HG03175 (cell line): ENCODE measurements around the gene UBE2L3.
"Not testable (repeated sequence)": the region's sequence is repeated elsewhere in the genome, so short reads cannot be mapped to it uniquely, and the experiment has no call there.

ENCODE experiments used
- ATAC-seq: cut with Tn5 transposase; IDR thresholded peaks from one replicate; pipeline ENCODE4 v1.9.1; 2021; ENCODE audit warnings: mild to moderate bottlenecking, moderate library complexity; ENCODE audit not compliant: unreplicated experiment

UBE2L3 gene

GRCh38 chr22:21599053-21599893 is 31.8 kb downstream of the UBE2L3 start:
- ATAC-seq: no peak

DNA sequence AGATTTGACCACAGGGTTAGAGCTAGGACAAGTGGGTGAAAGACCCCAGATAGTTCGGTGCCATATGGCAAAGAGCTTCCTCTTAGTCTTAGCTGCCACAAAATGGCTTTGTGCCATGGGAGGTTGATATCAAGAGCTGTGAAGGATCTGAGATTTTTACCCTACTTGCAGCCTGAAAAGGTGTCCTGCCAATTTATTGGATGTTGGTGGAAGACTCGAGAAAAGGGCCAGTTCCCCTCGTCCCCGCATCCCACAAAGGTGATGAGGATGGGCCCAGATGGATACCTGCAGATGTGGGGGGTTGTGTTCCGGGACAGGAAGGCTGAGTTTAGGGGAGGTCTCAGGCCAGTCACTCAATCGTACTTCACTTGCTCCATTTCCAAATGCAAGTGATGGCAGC is 35.1 kb downstream of the UBE2L3 start:
- ATAC-seq: no peak

GRCh38 chr22:21603973-21604372 is 36.5 kb downstream of the UBE2L3 start:
- ATAC-seq: no peak

GRCh38 chr22:21605887-21606564 is 38.5 kb downstream of the UBE2L3 start:
- no peak for ATAC-seq

DNA sequence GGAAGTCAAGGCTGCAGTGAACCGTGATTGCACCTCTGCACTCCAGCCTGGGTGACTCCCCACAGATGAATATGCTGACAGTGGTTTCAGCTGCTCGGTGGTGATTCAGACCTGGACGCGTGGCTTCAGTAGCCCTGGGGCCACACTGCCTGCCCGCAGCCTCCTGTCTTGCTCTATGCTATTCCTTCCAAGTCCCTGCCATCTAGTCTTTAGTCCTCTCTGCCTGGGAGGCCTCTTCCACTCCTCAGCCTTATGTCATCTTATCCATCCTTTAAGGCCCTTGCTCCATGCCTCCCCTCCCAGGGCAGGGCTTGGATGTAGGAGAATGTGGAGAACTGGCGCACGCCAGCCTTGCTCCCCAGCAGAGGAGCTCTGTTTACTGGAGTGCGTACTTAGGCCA is 39.3 kb downstream of the UBE2L3 start:
- ATAC-seq: no peak

DNA sequence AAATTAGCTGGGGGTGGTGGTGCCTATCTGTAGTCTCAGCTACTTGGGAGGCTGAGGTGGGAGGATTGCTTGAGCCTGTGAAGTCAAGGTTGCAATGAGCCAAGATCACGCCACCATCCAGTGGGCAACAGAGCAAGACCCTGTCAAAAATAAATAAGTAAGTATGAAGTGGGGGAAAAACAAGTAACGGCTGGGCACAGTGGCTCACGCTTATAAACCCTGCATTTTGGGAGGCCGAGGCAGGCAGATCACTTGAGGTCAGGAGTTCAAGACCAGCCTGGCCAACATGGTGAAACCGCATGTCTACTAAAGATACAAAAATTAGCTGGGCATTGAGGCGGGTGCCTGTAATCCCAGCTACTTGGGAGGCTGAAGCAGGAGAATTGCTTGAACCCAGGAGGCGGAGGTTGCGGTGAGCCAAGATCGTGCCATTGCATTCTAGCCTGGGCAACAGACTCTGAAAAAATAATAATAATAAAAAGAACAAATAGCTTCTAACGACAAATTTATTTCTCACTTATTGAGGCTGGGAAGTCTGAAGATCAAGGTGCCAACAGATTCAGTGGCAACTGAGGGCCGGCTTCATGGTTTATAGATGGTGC is 42.1 kb downstream of the UBE2L3 start:
- ATAC-seq: not testable (repeated sequence)

GRCh38 chr22:21611210-21611977 is 43.9 kb downstream of the UBE2L3 start:
- no peak for ATAC-seq

- ATAC-seq: no peak
These were observed 45.3 kb downstream of the UBE2L3 start for GRCh38 chr22:21612858-21613257.

DNA sequence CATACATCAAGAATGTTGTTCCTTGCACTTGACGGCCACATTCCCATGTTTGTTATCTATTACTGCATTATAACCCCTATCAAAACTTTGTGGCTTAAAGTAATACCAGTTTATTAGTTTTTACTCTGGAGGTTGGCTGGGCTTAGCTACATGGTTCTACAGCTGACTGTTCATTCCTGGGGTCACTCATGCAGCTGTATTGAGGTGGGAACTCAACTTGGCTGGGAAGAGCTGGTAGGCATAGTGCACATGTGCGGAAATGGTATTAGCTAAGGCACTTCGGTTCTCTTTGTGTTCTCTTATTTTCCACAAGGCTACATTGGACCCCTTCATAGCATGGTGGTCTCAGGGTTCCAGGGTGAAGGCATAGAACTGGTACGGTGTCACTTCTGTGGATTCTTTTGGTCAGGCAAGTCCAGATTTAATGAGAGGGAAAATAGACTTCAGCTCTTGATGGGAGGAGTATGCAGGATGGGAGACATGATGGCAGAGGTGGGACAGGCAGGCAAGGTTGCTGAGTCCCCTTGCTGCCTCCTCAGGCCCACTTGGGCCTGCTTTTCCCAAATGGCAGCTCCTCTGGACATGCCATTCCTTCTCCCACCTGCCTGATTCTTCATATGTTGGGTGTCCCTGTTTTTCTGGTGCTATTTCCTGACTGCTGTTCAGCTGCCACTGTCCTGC is 46.2 kb downstream of the UBE2L3 start:
- ATAC-seq: no peak

DNA sequence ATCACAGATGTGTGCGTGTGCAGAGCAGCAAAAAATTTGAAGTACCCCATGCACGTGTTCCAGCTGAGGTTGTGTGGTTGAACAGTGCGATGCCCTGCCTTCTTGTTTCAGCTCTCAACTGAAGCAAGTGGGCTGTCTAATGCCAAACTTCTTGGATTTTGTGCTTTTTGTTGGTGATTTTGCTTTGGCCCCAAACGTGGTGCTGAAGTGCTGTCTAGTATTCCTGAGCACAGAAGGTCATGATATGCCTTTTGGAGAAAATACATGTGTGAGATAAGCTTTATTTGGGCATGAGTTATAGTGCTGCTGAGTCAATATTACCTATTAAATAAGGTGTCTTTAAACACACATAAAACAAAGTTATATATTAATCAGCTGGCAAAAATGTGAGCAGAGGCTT is 48.2 kb downstream of the UBE2L3 start:
- no peak for ATAC-seq

- not testable (repeated sequence) for ATAC-seq
These were observed 49.8 kb downstream of the UBE2L3 start for GRCh38 chr22:21617337-21617736.

DNA sequence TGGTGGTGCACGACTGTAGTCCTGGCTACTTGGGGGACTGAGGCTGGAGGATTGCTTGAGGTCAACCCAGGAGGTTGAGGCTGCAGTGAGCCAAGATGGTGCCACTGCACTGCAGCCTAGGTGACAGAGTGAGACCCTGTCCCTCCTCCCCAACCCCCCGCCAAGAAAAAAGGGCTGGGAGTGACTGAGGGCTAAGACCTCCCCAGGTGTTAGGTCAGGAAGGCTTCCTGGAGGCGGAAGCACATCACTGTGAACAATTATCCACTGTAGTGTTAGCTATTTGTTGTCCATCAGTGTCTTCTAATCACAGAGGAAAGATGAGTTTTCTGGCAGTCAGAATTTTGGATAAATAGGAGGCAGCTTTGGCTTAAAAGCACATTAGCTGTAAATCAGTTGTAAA is 53.5 kb downstream of the UBE2L3 start:
- ATAC-seq: no peak

DNA sequence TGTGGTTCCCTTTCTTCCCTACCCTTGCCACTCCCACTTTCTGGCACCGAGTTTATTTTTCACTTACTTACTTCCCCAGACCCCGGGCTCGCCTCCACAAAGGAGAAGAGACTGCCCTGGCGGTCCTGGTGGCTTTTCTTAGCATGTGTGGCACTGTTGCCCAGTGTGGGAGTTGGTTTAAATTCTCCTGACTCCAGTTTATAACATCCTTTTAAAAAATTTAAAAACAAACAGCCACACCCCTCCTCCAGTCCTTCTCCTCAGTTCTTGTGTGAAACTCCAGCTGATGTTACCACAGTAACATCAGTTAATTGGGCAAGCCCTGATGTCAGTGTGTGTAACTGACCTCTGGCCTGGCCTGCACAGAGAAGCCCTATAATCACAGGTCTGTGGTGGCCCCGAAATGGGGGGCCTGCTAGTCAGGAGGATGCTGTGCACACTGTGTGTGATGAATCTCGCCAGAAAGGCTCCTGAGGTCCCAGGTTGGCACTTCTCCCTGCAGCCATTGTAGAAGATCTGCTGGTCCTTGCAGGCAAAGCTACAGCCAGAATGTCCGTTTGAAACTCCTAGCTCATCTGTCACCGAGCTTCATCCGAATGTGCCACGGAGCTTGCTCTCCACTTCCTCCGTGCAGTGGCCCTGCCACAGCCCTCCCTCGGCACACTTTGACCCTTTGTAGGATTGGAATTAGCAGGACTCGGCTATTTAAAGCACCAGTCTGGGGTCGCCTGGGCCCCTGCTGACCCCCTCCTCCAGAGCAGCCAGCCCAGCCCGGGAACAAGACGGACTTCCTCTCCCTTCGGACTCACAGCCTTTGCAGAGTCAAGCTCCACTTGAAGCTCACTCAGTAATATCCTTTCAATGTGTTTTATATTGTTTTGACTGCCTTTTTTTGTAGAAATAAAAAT is 54.8 kb downstream of the UBE2L3 start:
- ATAC-seq: no peak

DNA sequence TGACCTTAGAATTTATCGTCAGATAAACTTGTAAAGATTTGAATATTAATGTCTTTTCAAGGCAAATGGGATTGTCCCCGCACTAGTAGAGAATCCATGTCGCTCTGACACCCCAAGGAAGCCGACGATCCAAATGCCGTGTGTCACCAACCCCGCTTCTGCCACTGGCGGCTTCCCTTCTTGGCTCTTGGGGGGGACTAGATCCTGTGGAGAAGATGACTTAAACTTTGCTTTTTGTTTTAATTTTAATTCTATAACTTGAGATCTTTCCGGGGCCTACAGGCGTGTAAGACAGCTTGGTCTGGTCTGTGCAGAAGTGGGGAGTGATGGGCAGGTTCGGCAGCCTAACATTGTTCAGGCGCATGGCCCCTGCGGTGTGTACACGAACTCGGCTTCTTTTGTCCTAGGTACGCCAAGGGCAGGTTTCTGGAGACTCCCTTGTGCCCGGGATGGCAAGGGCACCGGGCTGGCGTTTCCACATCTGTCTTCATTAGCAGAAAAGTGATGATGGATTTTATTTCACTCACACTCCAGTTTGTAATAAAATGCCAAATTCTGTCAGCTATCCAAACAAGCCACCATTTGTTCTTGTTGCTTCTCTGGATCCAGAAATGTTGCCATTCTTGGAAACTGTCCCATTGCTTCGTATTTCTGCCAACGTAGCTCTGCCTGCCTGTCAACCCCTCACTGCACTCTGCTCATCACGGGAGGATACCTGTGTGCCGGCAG is 55.6 kb downstream of the UBE2L3 start:
- ATAC-seq: no peak

GRCh38 chr22:21623648-21623970 is 56.1 kb downstream of the UBE2L3 start:
- no peak for ATAC-seq

DNA sequence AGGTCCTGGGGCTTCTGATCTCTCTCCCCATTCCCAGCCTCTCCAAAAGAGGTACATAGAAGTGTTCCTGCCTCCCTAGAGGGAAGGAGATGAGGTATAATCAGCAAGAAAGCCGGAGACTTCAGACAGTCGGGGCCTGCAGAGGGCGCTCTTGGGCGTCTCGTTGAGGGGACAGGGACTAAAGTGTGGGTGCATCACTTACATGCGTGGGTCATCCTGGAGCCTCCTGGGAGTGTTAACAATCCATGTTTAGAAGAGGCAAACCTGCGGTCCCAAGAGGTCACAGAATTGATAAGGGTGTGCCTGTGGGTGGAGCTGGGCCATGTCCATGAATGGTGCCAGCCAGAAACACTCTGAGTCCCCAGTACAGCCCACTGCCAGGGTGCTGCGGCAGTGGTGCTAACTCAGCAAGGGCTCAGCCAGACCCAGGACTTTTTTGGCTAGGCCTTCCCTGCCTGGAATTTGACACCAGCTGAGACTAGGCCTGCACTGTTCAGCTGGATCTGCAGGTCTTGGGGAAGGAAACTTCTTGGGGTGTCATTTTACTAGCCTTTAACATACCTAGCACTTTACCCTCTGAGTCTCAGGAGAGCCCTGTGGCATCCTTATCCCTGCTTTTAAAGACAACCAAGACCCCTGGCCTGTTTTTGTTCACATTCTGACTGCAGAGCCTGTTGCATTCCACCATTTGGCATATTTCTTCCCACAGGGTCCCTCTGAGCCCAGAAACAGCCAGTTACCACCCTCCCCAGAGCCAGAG is 56.8 kb downstream of the UBE2L3 start:
- no peak for ATAC-seq

DNA sequence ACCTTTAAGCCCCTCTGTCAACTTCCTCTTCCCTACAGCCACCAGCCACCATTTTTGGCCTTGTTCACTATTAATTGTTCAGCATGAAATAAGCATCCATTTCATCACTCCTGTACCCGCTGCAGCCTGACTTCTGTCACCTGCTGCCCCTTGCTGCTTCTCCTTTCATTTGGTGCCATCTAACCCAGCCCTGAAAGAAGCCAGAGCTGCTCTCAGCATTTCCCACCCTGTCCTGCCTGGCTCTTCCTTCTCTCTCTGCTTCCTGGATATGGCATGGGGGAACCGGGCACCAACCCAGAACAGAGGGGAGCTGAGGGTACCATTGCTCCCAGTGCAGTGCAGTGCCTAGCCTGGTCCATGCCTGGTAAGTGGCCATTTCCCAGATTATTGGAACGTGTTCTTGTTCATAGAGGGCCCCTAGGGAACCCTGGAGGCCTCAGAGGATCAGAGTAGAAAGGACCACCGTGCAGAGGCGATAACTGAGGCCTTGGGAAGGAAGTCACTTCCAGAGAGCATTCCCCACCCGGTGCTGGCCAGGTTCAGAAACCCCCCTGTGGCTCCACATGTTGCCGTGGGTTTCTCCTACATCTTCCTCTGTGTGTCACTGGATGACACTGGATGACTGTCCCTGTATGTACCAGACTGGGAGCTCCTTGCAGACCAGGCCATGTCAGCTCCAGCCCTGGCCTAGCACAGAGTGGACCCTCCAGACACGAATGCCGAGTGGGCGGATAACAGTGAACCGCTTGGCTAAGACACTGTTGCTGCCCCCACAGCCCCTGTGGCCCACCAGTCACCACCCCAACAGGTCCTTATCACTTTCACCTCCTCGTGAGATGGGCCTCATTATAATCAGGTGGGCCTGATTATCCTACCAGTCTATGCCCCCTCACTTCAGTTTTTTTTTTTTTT is 57.6 kb downstream of the UBE2L3 start:
- no peak for ATAC-seq
